OCI-LY3 (cell line): Measurements from ENCODE around the gene SYNCRIP.

Experiments used
- EZH2phosphoT487 ChIP-seq: fragments of 200-600 bp; shearing (Covaris generic); IDR thresholded peaks from 2 replicates; pipeline ENCODE4 v1.6.1; 2018; ENCODE audit warnings: antibody characterized with exemption, mixed run types, low read depth
- TF ChIP-seq, protein P1 (sequence below): fragments of 200-600, 300-600 bp; sonication (generic); IDR thresholded peaks from 2 replicates; pipeline ENCODE4 v1.5.1; 2014; ENCODE audit warnings: antibody characterized with exemption, low read length, low read depth

- TF ChIP-seq, protein P1, sequence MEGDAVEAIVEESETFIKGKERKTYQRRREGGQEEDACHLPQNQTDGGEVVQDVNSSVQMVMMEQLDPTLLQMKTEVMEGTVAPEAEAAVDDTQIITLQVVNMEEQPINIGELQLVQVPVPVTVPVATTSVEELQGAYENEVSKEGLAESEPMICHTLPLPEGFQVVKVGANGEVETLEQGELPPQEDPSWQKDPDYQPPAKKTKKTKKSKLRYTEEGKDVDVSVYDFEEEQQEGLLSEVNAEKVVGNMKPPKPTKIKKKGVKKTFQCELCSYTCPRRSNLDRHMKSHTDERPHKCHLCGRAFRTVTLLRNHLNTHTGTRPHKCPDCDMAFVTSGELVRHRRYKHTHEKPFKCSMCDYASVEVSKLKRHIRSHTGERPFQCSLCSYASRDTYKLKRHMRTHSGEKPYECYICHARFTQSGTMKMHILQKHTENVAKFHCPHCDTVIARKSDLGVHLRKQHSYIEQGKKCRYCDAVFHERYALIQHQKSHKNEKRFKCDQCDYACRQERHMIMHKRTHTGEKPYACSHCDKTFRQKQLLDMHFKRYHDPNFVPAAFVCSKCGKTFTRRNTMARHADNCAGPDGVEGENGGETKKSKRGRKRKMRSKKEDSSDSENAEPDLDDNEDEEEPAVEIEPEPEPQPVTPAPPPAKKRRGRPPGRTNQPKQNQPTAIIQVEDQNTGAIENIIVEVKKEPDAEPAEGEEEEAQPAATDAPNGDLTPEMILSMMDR: no peak
- no peak for TF ChIP-seq EZH2phosphoT487
Observed at GRCh38 chr6:85593438-85594196, 49.1 kb downstream of the SYNCRIP start, which contains the start of gene SNX14.
